Measurements from ENCODE around the gene HCN4. TPM values are rescaled to one million over a fixed set of nuclear protein-coding genes. Genes with fewer than 3 reads are reported as not detected.

Gene HCN4
- total RNA-seq, 1 experiment from 2014 or later = 0.29 TPM

DNA sequence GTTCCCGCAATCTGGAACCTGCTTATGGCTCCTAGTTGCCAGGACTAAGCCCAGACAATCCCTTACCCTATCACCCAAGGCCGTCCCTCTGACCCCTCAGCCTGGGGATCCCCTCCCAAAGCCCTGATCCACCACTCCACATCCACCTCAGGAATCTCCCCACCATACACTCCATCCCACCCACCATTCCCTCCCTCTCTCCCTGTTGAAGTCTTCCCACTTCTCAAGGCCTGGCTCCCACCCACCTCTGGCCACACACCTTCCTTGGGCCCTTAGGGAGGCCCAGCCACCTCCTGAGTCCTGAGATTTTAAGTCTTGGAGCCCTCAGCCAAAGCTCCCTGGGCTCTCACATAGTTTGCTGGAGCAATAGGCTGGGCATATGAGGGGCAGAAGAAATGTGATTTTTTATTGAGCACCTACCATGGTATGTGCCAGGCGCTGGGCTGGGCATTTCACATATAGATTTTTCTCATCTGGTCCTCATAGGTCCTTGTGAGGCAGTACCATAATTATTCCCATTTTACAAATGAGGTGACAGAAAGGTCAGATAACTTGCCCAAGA, 48.1 kb downstream of the HCN4 start:
- H3K9me3 Mint-ChIP-seq (ENCODE audit: unreplicated experiment) = no peaks in the 10 kb centered on the region
- no peaks in the 10 kb centered on the region for H3K27me3 ChIP-seq (replicated peaks; ENCODE audit: control insufficient read depth, insufficient read depth, low read length)

DNA sequence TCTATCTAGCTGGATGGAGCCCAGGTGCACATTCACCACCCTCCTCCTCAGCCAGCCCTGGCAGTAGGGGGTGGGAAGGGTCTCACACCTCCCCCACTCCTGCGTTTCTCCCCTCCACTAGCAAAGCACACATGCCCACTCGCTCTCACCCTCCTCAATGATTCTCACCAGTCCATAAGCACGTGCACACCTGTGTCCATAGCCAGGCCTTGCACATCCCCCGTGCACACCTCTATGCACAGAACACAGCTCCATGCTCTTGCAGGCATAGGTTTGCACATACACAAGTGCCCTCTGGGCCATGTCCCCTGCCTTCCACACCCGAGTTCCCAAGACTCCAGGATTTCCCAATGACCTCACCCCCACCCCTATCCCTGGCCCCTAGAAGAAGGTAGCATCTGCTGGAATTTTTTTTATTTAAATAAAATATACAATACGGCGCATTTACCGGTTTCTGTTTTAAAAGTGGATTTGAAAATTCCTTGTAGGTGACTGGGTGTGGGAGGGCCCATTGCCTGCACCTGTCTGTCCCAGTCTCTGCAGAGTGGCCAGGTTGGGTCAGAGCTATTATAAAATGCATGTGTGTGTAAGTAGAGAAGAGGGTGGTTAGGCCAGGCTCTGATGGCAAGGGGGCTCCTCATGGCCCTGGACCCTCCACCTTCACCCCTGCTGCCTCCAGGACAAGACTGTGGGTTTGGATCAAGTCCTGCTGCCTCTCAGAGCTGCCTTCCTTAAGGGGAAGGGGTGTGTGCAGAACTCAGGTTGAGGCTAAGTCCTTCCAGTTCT, 49.1 kb downstream of the HCN4 start:
- H3K9me3 Mint-ChIP-seq (ENCODE audit: unreplicated experiment) = no peaks in the 10 kb centered on the region
- no peak overlapping the region for H3K4me3 Mint-ChIP-seq (ENCODE audit: unreplicated experiment)
- intact Hi-C loops (cut with micrococcal nuclease; ENCODE audit: unreplicated experiment) = loop anchor here (10.0 kb wide), 1 partner anchor 75 kb away; no protein-coding TSS in a partner anchor
- no TSS peak for BruUV-seq (replicated peaks)
- no peaks in the 10 kb centered on the region for H3K36me3 Mint-ChIP-seq (ENCODE audit: insufficient read depth, unreplicated experiment)
- H3K36me3 ChIP-seq (ENCODE audit: control insufficient read depth, insufficient read depth, low read length) = no peaks in the 10 kb centered on the region
- H3K27ac Mint-ChIP-seq (ENCODE audit: unreplicated experiment) = no peak overlapping the region
- TF ChIP-seq, protein P1, sequence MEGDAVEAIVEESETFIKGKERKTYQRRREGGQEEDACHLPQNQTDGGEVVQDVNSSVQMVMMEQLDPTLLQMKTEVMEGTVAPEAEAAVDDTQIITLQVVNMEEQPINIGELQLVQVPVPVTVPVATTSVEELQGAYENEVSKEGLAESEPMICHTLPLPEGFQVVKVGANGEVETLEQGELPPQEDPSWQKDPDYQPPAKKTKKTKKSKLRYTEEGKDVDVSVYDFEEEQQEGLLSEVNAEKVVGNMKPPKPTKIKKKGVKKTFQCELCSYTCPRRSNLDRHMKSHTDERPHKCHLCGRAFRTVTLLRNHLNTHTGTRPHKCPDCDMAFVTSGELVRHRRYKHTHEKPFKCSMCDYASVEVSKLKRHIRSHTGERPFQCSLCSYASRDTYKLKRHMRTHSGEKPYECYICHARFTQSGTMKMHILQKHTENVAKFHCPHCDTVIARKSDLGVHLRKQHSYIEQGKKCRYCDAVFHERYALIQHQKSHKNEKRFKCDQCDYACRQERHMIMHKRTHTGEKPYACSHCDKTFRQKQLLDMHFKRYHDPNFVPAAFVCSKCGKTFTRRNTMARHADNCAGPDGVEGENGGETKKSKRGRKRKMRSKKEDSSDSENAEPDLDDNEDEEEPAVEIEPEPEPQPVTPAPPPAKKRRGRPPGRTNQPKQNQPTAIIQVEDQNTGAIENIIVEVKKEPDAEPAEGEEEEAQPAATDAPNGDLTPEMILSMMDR (IDR thresholded peaks at IDR 0.05; ENCODE audit: insufficient read depth in 1 of 2, low read depth in 1 of 2, low read length in 1 of 2, severe bottlenecking in 1 of 2, unreplicated experiment in 1 of 2) = no peak
- DNase-seq = no peak
- no peaks in the 10 kb centered on the region for H3K27me3 ChIP-seq (replicated peaks; ENCODE audit: control insufficient read depth, insufficient read depth, low read length)
- ChIA-PET POLR2A (no interaction called here), CTCF (no interaction called here)
- peaks cover 24% of the 10 kb centered on the region for H3K27me3 Mint-ChIP-seq (ENCODE audit: insufficient read depth, unreplicated experiment)
- H3K4me3 ChIP-seq (ENCODE audit: low read depth, low read length) = no peak overlapping the region
- H3K4me1 Mint-ChIP-seq (ENCODE audit: low read depth, unreplicated experiment) = no peaks in the 10 kb centered on the region
- no peaks in the 10 kb centered on the region for H3K9me3 ChIP-seq
- no peaks in the 10 kb centered on the region for H3K4me1 ChIP-seq

More for the DNA sequence above, 48.1 kb downstream of the HCN4 start:
- BruUV-seq (replicated peaks) = no TSS peak
- no peaks in the 10 kb centered on the region for H3K36me3 Mint-ChIP-seq (ENCODE audit: insufficient read depth, unreplicated experiment)
- H3K9me3 ChIP-seq = no peaks in the 10 kb centered on the region
- no peak overlapping the region for H3K27ac Mint-ChIP-seq (ENCODE audit: unreplicated experiment)
- H3K4me3 ChIP-seq (ENCODE audit: low read depth, low read length) = no peak overlapping the region
- intact Hi-C loops (cut with micrococcal nuclease; ENCODE audit: unreplicated experiment) = loop anchor here (10.0 kb wide), 1 partner anchor 74 kb away; no protein-coding TSS in a partner anchor
- POLR2A ChIA-PET = no interaction called here
- no peaks in the 10 kb centered on the region for H3K4me1 Mint-ChIP-seq (ENCODE audit: low read depth, unreplicated experiment)
- no peaks in the 10 kb centered on the region for H3K4me1 ChIP-seq
- H3K4me3 Mint-ChIP-seq (ENCODE audit: unreplicated experiment) = no peak overlapping the region
- no peak for DNase-seq
- H3K36me3 ChIP-seq (ENCODE audit: control insufficient read depth, insufficient read depth, low read length) = no peaks in the 10 kb centered on the region
- peaks cover 18% of the 10 kb centered on the region for H3K27me3 Mint-ChIP-seq (ENCODE audit: insufficient read depth, unreplicated experiment)
- TF ChIP-seq, protein P1 (IDR thresholded peaks at IDR 0.05; ENCODE audit: insufficient read depth in 1 of 2, low read depth in 1 of 2, low read length in 1 of 2, severe bottlenecking in 1 of 2, unreplicated experiment in 1 of 2) = no peak
- CTCF ChIA-PET = no interaction called here

DNA sequence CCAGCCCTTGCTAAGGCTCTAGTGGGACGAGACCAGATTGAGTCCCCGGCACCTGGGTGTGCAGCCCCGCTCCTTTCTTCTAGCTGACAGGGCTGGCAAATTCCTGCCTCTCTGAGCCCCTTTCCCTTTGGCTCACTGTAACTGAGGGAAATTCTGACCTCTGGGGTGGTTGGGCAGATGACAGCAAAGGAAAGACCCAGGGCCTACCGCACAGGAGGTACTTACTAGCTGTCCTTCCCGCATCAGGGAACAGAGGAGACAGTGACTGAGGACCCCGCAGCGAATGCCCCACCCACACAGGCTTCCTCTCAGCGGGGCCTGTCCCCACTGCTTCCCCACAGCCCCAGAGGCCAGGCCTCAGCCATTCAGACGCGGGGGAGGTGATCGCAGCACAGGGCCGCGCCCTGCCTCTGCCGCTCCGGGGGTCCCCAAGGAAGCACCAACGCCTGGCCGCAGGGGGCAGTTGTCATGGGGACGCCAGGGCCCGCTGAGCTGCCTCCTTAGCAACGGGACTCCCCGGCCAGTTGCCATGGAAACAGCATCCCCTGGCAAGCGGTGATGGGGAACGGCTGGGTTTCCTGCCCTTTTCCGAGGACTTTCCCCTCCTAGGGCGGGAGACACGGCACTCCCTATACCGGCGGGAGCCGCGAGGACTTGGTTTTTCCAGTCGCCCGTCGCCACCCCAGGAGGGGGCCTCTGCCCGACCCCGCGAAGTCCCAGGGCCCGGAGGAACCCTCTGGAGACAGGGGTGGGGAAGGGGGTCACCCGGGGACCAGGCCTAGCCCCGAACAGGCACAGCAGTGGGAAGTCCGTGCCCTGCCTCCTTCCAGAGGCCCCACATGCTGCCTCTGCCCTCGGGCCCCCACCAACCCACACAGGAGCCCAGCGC, 50.1 kb downstream of the HCN4 start:
- H3K36me3 Mint-ChIP-seq (ENCODE audit: insufficient read depth, unreplicated experiment) = no peaks in the 10 kb centered on the region
- Histone ChIP-seq H3K9me3 (no peaks in the 10 kb centered on the region), H3K4me3 (ENCODE audit: low read depth, low read length) (no peak overlapping the region), H3K27me3 (replicated peaks; ENCODE audit: control insufficient read depth, insufficient read depth, low read length) (no peaks in the 10 kb centered on the region), H3K36me3 (ENCODE audit: control insufficient read depth, insufficient read depth, low read length) (no peaks in the 10 kb centered on the region), H3K4me1 (no peaks in the 10 kb centered on the region)
- no peak for DNase-seq
- no TSS peak for BruUV-seq (replicated peaks)
- TF ChIP-seq, protein P1 (IDR thresholded peaks at IDR 0.05; ENCODE audit: insufficient read depth in 1 of 2, low read depth in 1 of 2, low read length in 1 of 2, severe bottlenecking in 1 of 2, unreplicated experiment in 1 of 2) = no peak
- POLR2A ChIA-PET = no interaction called here
- intact Hi-C loops (cut with micrococcal nuclease; ENCODE audit: unreplicated experiment) = no loop called here
- H3K27me3 Mint-ChIP-seq (ENCODE audit: insufficient read depth, unreplicated experiment) = peaks cover 24% of the 10 kb centered on the region
- no peak overlapping the region for H3K27ac Mint-ChIP-seq (ENCODE audit: unreplicated experiment)
- no peaks in the 10 kb centered on the region for H3K4me1 Mint-ChIP-seq (ENCODE audit: low read depth, unreplicated experiment)
- H3K9me3 Mint-ChIP-seq (ENCODE audit: unreplicated experiment) = no peaks in the 10 kb centered on the region
- CTCF ChIA-PET = no interaction called here
- H3K4me3 Mint-ChIP-seq (ENCODE audit: unreplicated experiment) = no peak overlapping the region
